HG03159 (cell line): ENCODE results near the gene GJD3.

Experiments used
- ATAC-seq: cut with Tn5 transposase; IDR thresholded peaks from one replicate; pipeline ENCODE4 v1.9.1; 2021; ENCODE audit warnings: mild to moderate bottlenecking, moderate library complexity; ENCODE audit not compliant: unreplicated experiment

The GJD3 gene

GRCh38 chr17:40326014-40326831 is 38.3 kb downstream of the GJD3 start:
- no peak for ATAC-seq

- no peak for ATAC-seq
These were observed 39.2 kb downstream of the GJD3 start for GRCh38 chr17:40325156-40326013.

- ATAC-seq: no peak
These were observed 40.9 kb downstream of the GJD3 start for GRCh38 chr17:40323391-40324381.

GRCh38 chr17:40322358-40323315 is 41.9 kb downstream of the GJD3 start:
- ATAC-seq: peak; percentile 34

GRCh38 chr17:40321961-40322357 is 42.6 kb downstream of the GJD3 start:
- ATAC-seq: no peak

GRCh38 chr17:40321524-40321929 is 43.0 kb downstream of the GJD3 start:
- ATAC-seq: no peak

GRCh38 chr17:40320756-40321523 is 43.6 kb downstream of the GJD3 start:
- no peak for ATAC-seq

GRCh38 chr17:40319651-40320540 is 44.6 kb downstream of the GJD3 start:
- no peak for ATAC-seq

- no peak for ATAC-seq
These were observed 45.6 kb downstream of the GJD3 start for GRCh38 chr17:40318830-40319391.

- ATAC-seq: peak; percentile 51
These were observed 46.4 kb downstream of the GJD3 start for GRCh38 chr17:40317880-40318829.

- no peak for ATAC-seq
These were observed 47.1 kb downstream of the GJD3 start for GRCh38 chr17:40317345-40317873.

GRCh38 chr17:40316571-40317344 is 47.8 kb downstream of the GJD3 start:
- ATAC-seq: no peak

- no peak for ATAC-seq
These were observed 48.6 kb downstream of the GJD3 start for GRCh38 chr17:40315678-40316570.

GRCh38 chr17:40315206-40315605 is 49.3 kb downstream of the GJD3 start:
- no peak for ATAC-seq
